ENCODE results near the gene PRMT3. TPM values are rescaled to one million over a fixed set of nuclear protein-coding genes. Genes with fewer than 3 reads are reported as not detected.
"Not testable (repeated sequence)": the region's sequence is repeated elsewhere in the genome, so short reads cannot be mapped to it uniquely, and the experiment has no call there.

Gene PRMT3
- total RNA-seq, 4 donors from 2014 or later, result 8.2 to 14.9 (median 12.9) TPM

DNA sequence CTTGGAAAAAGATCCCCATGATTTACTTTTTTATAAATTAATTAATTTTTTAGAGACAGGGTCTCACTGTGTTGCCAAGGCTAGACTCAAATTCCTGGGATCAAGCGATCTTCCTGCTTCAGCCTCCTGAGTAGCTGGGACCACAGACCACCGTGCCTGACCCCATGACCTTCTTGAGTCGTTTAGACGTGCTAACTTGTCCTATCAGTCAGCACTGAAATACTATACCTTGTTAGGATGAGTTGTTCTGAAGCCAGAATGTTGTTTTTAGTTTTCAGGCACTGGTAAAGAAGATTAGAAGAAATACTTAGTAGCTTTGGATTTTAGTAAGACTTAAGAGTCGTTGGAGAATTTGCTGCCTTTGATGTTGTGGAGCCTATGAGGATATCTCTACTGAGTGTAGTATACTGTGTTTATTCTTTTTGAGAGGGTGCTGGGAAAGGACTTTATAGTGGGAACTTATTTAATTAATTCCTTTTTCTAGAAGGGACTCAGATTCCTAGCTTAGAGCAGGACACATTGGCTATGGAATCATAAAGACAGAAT, 15.4 kb upstream of the PRMT3 start:
- intact Hi-C loops (cut with DNase I; ENCODE audit: low total_unique reads), result no loop called here
- H3K4me3 ChIP-seq (ENCODE audit: low read depth, poor library complexity, severe bottlenecking), result no peak overlapping the region
- WGBS, 2 donors, result 72 to 77% methylated on average over 5 of the region's 5 CpGs
- TF ChIP-seq, protein P1, sequence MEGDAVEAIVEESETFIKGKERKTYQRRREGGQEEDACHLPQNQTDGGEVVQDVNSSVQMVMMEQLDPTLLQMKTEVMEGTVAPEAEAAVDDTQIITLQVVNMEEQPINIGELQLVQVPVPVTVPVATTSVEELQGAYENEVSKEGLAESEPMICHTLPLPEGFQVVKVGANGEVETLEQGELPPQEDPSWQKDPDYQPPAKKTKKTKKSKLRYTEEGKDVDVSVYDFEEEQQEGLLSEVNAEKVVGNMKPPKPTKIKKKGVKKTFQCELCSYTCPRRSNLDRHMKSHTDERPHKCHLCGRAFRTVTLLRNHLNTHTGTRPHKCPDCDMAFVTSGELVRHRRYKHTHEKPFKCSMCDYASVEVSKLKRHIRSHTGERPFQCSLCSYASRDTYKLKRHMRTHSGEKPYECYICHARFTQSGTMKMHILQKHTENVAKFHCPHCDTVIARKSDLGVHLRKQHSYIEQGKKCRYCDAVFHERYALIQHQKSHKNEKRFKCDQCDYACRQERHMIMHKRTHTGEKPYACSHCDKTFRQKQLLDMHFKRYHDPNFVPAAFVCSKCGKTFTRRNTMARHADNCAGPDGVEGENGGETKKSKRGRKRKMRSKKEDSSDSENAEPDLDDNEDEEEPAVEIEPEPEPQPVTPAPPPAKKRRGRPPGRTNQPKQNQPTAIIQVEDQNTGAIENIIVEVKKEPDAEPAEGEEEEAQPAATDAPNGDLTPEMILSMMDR (IDR thresholded peaks at IDR 0.05), result no peak
- no peak for TF ChIP-seq POLR2A (IDR thresholded peaks at IDR 0.05)
- DNase-seq (ENCODE audit: low spot score in 2 of 2), result no peak

DNA sequence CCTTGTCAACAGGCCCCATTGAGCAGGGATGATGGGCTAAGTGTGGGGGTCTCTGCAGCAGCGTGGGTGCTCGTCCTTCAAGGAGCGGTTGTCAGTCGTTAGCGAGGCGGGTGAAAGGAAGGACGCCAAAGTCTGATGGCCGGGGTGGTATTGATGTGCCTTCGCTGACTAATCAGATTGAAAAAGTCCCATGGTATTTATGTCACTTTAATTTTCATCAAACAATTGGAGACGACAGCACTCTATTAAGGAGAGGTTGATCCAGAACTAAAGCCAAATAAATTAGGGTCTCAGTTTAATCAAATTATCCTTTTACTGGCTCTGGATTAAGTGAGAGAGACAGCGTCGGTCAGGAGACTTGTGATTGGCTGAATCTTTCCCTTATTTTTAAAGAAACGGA, 14.4 kb upstream of the PRMT3 start:
- no peak for TF ChIP-seq POLR2A (IDR thresholded peaks at IDR 0.05)
- TF ChIP-seq, protein P1 (IDR thresholded peaks at IDR 0.05), result no peak
- intact Hi-C loops (cut with DNase I; ENCODE audit: low total_unique reads), result no loop called here
- 90 to 93% methylated on average over 13 of the region's 13 CpGs for WGBS, 2 donors
- DNase-seq (ENCODE audit: low spot score in 2 of 2), result no peak
- no peak overlapping the region for H3K4me3 ChIP-seq (ENCODE audit: low read depth, poor library complexity, severe bottlenecking)

DNA sequence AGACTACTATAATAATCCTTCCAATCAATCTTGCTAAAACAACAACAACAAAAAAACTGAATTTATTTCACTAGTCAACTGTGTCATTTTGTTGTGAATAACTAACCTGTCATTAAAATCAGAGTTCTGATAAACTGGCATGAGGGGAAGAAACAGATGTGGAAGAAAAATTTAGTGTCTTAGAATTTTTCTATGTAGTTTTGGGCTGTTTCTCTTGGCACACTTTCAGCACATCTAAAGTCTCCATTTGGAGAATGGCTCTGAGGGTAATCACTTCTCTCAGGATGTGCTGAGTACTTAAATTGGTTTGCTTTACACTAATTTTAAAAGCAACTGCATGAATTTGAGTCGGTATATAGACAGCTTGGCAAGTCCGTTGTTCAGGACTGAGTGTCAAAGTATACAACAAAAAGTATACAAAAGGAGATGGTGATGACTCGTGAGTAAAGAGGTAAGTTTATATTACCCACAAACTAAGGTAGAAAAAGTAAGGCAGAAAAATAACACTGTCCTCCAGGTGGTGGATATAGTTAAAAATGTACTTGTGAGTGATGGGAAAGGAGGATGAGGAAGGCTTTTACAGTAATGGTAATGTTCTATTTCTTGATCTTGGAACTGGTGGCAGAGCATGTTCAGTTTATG, 13.8 kb upstream of the PRMT3 start:
- 79 to 80% methylated on average over 3 of the region's 3 CpGs for WGBS, 2 donors
- intact Hi-C loops (cut with DNase I; ENCODE audit: low total_unique reads), result no loop called here
- TF ChIP-seq POLR2A (IDR thresholded peaks at IDR 0.05), result no peak
- TF ChIP-seq, protein P1 (IDR thresholded peaks at IDR 0.05), result no peak
- DNase-seq (ENCODE audit: low spot score in 2 of 2), result no peak
- H3K4me3 ChIP-seq (ENCODE audit: low read depth, poor library complexity, severe bottlenecking), result no peak overlapping the region

DNA sequence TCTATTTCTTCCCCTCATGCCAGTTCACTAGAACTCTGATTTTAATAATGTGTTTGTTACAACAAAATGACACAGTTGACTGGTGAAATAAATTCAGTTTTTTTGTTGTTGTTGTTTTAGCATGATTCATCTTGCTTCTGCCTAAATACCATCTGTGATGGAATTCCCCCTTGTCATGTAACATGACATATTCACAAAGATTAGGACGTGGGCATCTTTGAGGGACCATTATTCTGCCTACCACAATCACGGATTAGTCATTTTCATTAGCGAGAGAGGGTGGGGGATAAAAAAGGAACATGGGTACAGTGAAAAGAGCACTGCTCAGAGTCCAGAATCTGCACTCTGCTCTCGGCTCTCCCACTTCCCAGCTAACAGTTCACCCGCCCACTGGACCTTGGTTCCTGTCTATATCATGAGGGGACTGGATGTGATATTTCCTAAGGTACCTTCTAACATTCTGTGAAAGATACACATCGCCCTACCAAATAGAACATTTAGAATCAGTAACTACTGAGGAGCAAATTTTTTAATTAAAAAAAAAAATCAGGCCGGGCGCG, 12.7 kb upstream of the PRMT3 start:
- H3K4me3 ChIP-seq (ENCODE audit: low read depth, poor library complexity, severe bottlenecking), result no peak overlapping the region
- intact Hi-C loops (cut with DNase I; ENCODE audit: low total_unique reads), result no loop called here
- no peak for DNase-seq (ENCODE audit: low spot score in 2 of 2)
- TF ChIP-seq POLR2A (IDR thresholded peaks at IDR 0.05), result no peak
- TF ChIP-seq, protein P1 (IDR thresholded peaks at IDR 0.05), result no peak
- 80 to 87% methylated on average over 9 of the region's 9 CpGs for WGBS, 2 donors

DNA sequence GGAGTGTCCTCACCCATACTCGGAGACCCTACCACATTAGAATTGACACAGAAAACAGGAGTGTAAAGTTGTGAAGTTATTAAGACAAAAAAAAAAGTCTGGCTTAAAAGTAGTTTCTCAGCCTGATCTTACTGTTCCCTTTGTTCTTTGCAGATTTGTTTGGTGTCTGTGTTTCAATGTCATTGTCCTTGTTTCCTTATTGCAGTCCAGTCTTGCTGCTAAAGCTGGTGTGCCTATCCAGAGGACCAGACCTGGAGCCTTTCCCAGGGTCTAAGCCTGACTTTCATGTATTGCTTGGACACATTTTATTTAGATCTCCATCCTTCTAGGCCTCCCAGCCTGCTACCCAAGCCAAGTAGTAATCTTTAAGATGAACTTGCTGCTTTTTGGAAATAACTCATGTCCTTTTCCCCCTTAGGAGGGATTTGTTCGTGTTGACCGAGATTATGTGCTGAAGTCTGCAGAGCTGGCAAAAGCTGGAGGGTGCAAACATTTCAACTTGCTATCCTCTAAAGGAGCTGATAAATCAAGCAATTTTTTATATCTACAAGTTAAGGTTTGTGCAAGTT, 11.3 kb upstream of the PRMT3 start:
- TF ChIP-seq, protein P1 (IDR thresholded peaks at IDR 0.05), result no peak
- TF ChIP-seq POLR2A (IDR thresholded peaks at IDR 0.05), result no peak
- no peak overlapping the region for H3K4me3 ChIP-seq (ENCODE audit: low read depth, poor library complexity, severe bottlenecking)
- no peak for DNase-seq (ENCODE audit: low spot score in 2 of 2)
- intact Hi-C loops (cut with DNase I; ENCODE audit: low total_unique reads), result no loop called here
- WGBS, 2 donors, result 85 to 91% methylated on average over 3 of the region's 3 CpGs

DNA sequence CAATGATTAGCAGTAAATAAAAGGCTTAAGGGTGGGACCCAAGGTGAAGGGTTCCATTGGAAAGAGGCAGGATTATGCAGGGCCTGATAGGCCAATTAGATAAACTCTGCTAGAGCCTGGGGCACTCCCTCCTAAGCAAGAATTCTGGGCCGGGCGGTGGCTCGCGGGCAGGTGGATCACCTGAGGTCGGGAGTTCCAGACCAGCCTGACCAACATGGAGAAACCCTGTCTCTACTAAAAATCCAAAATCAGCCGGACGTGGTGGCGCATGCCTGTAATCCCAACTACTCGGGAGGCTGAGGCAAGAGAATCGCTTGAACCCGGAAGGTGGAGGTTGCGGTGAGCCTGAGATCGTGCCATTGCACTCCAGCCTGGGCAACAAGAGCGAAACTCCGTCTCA, 1.5 kb upstream of the PRMT3 start:
- H3K4me3 ChIP-seq (ENCODE audit: low read depth, poor library complexity, severe bottlenecking); intact Hi-C loops (cut with DNase I; ENCODE audit: low total_unique reads); DNase-seq (ENCODE audit: low spot score in 2 of 2): not testable (repeated sequence)
- WGBS, 2 donors, result 83 to 84% methylated on average over 15 of the region's 15 CpGs
